ENCODE data around the gene KCNJ1.

The KCNJ1 gene

GRCh38 chr11:128867277-128867676 is at the start of gene KCNJ1:
Gene KCNJ1, minus strand, starts transcription at chr11:128867296. Its CDS starts 27,053 bp downstream, at chr11:128840243.
- no peak for DNase-seq

DNA sequence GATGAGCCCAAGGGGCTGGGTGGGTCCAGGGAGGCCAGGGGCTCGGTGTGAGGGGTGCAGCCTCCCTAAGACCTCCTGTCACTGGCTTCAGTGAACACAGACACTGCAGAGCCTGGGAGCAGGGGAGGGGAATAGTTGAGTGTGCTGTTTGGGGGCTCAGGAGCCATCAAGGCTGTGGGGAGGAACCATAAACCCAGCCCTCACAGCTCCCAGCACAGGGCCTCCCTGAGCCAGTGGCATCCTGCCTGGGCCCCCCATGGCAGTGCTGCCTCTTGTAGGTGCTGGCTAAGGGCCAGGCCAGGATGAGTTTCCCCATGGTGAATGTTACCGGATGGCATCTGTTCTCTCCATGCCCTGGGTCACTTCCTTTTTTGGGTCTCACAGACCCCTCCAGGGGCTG is 49.6 kb upstream of the KCNJ1 start:
- no peak for DNase-seq

DNA sequence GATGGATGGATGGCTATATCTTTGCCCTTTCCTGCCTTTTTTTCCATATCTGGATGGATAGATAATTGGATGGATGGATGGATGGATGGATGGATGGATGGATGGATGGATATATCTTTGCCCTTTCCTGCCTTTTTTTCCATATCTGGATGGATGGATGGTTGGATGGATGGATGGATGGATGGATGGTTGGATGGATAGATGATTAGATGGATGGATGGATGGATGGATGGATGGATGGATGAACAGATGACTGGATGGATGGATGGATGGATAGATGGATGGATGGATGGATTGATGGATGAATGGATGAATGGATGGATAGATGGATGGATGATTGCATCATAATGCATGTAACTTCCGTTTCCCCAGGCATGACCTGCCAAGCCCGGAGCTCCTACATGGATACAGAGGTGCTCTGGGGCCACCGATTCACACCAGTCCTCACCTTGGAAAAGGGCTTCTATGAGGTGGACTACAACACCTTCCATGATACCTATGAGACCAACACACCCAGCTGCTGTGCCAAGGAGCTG is 49.0 kb upstream of the KCNJ1 start:
- no peak for DNase-seq

DNA sequence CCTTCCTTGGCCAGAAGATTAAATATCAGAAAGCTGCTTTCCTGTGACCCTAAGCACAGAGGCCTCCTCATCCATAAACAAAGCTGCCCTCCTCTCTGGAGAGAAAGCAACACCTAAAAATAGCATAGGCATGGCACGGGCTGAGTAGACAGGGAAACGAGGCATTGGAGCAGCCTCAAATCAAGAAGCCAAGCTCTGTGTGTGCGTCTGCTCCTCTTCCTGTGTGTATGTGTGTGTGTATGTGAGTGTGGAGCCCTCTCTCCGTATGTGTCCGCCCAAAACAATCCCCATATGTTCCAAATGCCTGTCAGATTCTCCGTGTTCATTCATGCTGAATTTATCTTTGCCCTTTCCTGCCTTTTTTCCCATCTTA is 48.0 kb upstream of the KCNJ1 start:
- DNase-seq, result no peak

DNA sequence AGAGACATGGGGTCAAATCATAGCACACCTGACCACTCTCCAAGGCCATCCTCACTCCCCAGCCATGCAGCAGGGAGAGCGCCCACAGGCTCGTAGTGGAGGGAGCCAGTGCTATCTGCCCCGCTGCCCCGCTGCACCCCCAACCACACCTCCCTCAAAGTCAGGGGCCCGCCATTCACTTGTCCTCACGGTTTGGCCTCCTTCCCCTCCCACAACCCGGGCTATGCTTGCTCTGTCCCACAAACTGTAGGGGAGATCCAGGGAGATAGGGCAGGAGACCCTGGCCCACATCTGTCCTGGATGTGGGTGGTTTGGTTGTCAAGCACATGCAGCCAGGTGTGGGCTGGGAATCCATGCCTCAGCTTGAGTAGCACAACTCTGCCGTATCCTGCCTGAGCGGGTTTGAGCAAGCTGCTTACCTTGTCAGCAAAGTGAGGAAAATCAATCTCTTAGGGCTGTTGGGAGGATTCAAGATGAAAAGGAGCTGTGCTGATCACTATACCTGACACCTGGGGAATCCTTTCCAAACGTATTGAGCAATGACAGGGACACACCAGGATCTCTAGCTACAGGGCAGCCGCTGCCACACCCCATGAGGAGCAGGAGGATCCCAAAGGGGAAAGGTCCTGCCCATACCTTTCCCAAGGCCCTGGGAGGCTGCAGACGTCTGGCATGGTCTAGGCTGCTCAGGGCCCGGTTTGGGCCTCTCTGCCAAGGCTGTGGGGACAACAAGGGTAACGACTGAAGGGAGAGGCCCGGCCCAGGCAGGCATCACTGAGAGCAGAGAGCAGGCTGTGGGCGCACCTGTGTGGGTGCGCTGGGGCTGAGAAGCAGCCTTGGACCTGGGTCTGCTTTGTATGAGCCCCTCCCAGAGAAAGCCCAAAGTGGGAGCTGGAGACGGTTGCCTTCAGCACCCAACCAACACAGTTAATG is 47.4 kb upstream of the KCNJ1 start:
- DNase-seq, result no peak

DNA sequence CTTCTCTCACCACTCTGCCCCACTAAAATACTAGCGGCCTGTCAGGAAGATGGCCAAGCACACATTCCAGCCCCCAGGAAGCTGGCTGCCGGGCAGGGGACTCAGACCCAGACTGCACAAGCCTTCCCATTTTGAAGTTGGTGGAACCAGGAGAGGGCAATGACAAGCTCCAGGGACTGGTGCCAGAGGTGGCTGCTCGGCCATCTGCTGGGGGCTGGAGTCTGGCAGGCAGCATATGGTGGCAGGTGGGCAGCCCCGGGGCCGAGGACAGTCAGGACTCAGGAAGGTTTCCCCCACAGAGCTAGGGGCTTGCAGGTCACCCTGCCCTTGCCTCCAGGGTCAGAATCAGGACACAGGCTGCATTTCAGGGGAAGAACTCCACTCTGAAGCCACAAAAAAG is 46.7 kb upstream of the KCNJ1 start:
- DNase-seq, result no peak

GRCh38 chr11:128911701-128912100 is 44.6 kb upstream of the KCNJ1 start:
- no peak for DNase-seq

- no peak for DNase-seq
Observed at GRCh38 chr11:128911239-128911638, 44.1 kb upstream of the KCNJ1 start.

- no peak for DNase-seq
Observed at GRCh38 chr11:128910576-128910975, 43.5 kb upstream of the KCNJ1 start.

DNA sequence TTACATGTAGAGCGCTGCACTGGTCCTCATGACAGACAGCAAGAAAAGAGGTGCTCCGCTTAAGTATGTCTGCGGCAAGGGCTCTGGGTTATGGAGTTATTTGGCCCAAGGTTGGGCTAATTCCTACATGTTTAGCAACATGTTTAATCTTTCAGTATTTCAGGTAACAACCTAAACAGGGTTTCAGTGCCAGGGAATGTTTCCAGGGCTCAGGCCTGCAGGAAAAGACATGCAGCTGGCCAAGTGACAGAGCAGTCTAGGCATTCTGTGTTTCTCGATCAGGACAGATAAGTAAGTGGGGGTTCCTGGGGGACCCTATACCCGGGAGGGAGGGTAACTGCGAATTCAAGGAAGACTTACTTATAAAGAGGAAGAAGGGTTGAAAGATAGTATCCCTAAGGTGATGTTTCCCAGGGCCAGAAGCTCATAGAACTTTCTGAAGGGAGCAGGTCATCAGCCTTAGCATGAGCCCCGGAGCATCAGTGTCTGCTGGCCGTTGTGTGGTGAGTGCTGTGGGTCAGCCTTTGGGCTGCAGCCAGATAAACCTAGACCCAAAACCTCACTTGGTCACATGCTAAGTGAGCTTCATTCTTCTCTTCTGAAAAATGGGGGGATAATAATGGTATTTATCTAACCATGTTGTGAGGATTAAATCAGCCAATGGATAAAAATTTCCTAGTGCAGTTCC is 42.5 kb upstream of the KCNJ1 start:
- no peak for DNase-seq

GRCh38 chr11:128908391-128909246 is 41.5 kb upstream of the KCNJ1 start:
- peak; percentile 36 for DNase-seq

DNA sequence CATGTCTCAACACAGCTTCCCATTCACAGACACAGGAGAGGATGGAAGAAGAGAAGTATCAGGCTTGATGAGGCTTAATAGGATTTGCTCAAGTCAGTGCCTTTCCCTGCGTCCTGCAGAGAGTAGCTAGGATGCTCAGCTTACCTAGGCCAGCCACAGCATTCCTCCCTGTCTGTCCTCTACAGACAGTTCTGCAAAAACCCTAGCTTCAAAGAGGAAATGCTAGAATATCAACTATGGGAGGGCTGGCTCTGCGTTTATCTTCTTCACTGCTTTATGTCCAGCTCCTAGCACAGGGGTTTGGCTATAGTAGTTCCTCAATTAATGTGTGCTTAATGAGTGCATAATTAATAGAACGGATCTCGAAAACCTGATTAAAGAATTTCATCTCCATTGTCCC is 40.5 kb upstream of the KCNJ1 start:
- no peak for DNase-seq

GRCh38 chr11:128906185-128907050 is 39.3 kb upstream of the KCNJ1 start:
- DNase-seq, result no peak

DNA sequence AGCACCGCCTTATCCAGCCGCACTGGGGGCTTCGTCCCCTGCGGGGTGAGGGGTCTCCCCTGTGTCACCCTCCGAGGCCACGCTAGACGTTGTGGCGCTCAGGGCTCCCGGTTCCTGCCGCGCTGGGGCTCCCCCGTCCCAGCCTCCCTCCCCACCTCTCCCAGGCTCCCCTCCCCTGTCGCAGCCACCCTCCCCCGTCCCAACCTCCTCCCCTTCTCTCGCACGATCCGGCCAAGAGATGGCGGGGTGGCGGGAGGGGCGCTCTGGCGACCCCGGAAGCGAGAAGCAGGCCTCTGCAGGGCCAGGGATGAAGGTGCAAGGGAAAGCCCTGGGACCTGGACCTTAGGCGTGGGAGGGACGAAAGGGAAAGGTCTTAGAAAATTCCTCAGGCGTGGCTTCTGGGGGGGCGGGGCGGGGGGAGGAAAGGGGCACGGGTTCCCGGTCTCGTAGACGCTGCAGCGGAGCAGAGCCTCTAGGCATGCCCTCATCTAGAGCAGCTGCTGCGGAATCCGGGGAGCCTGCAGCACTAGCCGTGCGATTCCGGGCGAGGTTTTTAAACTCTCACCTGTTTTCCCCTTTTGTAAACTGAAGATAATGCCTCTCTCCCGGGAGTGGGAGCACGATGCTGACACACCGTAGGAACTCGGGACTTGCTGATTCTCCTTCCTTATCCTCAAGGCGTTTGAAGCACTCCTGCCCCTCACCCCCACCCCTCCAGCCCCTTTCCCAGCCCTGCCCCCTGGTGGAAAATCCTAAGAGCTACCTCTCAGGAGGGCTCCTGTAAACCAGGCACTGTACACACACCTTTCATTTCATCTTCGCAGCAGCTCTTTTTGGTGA is 38.5 kb upstream of the KCNJ1 start:
- no peak for DNase-seq

GRCh38 chr11:128904656-128905344 is 37.7 kb upstream of the KCNJ1 start:
- DNase-seq, result no peak

DNA sequence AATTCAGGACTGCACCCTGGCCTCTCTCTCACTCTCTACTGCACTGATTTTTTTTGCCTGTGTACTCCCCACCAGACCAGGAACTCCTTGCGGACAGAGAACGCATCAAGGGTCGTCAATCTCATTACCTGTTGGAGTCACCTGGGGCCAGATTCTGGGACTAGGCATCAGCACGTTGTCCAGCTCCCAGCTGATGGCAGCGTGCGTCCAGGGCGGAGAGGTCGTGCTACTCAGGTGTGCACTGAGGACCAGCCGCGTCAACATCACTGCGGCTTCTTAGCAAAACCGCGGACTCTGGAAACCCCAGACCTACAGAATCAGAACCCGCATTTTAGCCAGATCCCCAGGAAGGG is 37.2 kb upstream of the KCNJ1 start:
- no peak for DNase-seq

- DNase-seq, result no peak
Observed at GRCh38 chr11:128903248-128904061, 36.4 kb upstream of the KCNJ1 start.

GRCh38 chr11:128902515-128903066 is 35.5 kb upstream of the KCNJ1 start:
- DNase-seq, result no peak

All from T1000 (cell line).